GM21367 (cell line): Measurements from ENCODE around the gene SELP.

ENCODE experiments used
- ATAC-seq: cut with Tn5 transposase; IDR thresholded peaks from one replicate; pipeline ENCODE4 v1.9.1; 2021; ENCODE audit not compliant: unreplicated experiment

SELP gene

DNA sequence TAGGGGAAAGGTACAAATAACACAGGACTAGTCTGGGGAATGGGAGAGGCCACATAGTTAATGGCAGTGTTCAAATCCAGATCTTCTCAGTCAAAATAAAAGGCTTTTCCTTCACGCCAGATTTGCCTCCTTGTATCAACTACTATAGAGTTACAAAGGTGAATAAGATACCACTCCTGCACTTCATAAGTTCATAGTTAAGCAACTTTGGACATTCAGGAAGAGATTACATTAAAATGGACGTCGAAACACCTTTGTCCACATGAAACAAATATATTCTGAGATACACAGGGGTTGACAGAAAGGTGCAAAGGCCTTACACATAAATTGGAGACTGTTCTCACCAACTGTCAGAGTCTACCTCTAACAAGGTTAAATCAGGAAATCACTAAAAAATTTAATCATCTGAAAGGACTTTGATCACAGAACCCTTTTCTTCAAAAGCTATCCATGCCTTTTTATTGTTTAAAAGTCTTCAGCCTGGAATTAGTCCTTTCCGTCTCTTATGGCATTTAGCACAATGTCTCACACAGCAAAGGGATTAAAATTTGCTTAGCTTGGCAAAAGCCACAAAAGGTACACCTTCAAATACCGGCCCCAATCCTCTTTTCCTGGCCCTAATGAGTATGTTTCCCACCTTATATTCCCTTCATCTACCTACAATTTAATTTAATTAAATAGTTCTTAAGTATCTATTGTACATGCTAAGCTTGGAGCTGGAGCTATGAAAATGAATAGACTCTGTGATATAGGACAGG is 51.8 kb downstream of the SELP start:
- no peak for ATAC-seq

- ATAC-seq, result no peak
These were observed 53.0 kb downstream of the SELP start for GRCh38 chr1:169576935-169577331.

DNA sequence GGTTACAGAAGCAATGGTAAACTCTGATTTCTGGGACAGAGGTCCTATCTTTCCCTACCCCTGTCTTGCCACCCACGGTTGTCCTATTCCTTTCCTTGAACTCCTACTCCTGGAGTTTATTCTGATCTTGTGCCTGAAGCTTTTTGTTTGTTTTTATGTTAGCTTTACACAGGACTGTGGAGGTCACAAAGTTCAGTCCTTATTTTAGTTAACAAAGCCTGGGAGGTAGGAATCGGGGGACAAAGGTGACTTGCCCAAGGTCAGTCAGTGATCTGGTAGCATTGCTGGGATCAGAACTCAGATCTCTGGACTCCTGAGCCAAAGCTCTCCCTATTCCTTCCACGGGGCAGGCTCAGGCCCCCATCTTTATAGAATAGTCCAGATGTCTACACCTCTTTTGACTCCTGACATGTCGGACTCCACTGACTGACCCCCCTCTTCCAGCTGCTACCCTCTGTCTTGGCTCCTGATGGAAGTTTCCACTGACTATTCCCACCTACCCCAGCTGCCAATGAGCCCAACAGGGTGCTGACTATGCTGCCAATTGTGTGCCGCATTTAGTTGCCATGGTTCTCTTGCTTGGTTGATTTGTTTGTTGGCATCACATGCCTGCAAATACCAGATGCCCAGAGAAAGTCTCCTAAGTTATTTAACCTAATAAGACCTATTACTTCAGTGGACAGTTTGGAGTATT is 53.5 kb downstream of the SELP start:
- ATAC-seq, result no peak

DNA sequence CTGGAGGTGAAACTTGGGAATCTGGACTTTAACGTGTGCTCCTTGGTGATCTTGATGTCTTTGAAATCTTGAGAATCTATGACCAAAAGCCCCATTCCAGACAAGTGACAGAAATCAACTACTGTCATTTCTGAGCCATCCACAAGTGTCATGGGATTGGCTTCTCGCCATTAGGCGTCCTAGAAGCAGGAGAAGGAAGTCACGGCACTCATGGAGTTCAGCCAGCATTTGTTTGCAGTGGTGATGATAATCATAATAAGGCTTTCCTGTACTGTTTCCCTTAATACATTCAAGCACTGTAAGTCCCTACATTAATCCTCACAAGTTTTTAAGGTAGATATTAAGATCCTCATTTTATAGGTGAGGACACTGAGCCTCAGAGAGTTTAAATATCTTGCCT is 55.6 kb downstream of the SELP start:
- ATAC-seq, result no peak

DNA sequence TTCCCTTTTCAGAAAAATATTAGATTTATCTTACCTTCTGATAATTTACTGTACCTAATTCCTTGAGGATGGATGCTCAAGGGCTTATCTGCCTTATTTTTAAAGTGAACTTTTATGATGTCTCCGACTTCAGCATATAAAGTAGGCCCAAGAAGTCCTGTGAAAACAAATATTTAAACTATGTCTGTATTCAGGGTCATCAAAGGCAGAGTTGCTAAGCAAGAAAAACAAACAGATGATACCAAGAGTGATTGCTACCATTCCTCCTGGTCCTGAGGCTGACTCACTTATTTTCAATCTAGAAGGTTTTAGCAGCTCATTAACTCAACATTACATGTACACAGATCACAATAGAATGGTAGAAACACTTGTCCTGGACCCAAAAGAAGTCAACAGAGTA is 57.7 kb downstream of the SELP start:
- ATAC-seq, result no peak

- ATAC-seq, result no peak
These were observed 58.5 kb downstream of the SELP start for GRCh38 chr1:169571450-169571849.

DNA sequence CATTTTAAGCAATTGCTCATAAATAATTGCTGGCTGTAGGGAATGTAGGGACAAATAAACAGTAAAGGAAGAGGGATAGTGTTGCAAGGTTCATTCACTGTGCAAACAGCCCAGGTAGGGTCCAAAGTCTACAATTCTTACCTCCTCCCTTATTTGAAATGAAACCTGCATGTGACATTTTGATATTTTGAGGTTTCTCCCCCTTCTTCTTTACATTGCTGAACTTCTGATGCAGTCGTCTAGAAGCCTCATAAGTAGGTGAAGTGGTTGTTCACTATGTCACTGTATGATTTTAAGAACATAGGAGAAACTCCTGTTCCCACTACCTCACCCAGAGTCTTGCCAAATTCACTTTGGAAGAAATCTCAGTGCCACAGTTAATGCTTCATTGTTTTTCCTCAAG is 59.8 kb downstream of the SELP start:
- no peak for ATAC-seq

- ATAC-seq, result no peak
These were observed 61.4 kb downstream of the SELP start for GRCh38 chr1:169568497-169568896.

- ATAC-seq, result no peak
These were observed 64.3 kb downstream of the SELP start for GRCh38 chr1:169565335-169566271.

- ATAC-seq, result no peak
These were observed 66.3 kb downstream of the SELP start for GRCh38 chr1:169563650-169564049.

GRCh38 chr1:169563019-169563615 is 66.8 kb downstream of the SELP start:
- no peak for ATAC-seq

DNA sequence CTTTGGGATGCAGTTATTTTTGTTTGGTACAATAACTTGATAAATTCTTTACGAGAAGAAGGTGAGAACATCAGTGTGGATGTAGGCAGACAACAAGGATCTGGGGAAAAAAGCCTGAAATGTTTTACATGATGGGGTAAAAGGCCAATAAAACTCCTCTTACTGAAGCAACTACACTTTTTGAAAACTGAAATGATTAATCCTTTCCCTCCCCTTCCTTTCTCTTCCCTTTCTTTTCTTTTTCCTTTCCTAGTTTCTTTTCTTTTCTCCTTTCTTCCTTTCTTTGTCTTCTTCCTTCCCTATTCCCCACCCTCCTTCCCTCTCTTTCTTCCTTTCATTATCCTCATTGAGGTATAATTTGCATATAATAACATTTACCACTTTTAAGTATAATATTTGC is 68.2 kb downstream of the SELP start:
- ATAC-seq, result no peak

- ATAC-seq, result no peak
These were observed 72.8 kb downstream of the SELP start for GRCh38 chr1:169557131-169557530.

GRCh38 chr1:169550294-169550693 is 79.6 kb downstream of the SELP start:
- ATAC-seq, result peak; percentile 64

- ATAC-seq, result no peak
These were observed 81.6 kb downstream of the SELP start for GRCh38 chr1:169548282-169548681.

GRCh38 chr1:169546087-169546995 is 83.6 kb downstream of the SELP start:
- no peak for ATAC-seq

DNA sequence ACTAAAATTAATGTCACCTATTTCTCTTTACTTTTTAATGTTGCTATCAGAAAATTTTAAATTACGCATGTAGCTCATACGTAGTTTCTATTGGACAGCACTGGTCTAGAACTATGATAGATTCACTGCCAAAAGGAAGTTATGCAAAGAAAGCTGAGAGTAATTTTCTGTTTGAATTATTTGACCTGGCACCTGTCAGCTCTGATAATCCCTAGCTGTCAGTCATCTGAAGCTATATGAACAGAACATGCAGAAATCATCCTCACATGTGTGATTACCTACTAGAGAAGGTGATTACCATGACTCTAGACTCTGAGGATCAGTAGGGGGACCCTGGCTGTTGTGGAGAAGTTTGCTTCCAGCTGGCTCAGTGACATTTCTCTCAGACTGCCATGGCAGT is 84.5 kb downstream of the SELP start:
- ATAC-seq, result no peak

GRCh38 chr1:169538998-169539871 is 90.7 kb downstream of the SELP start:
- no peak for ATAC-seq
